HepG2 (cell line): ENCODE results near the gene ATXN7L3. TPM values are rescaled to one million over a fixed set of nuclear protein-coding genes. Genes with fewer than 3 reads are reported as not detected.

Experiments
- CCAR2 ChIP-seq: fragments of 200-400 bp; formaldehyde crosslinking; optimal IDR thresholded peaks from 2 replicates; pipeline ENCODE3; 2018; ENCODE audit warnings: low read depth, mild to moderate bottlenecking, low read length, moderate library complexity
- CSRNP2 ChIP-seq: sonication (generic); formaldehyde crosslinking; conservative IDR thresholded peaks from 2 replicates; pipeline ENCODE4 v1.8.0; 2022; ENCODE audit warnings: low read depth, missing genetic modification reagents
- ELF4 ChIP-seq: sonication (generic); formaldehyde crosslinking; IDR thresholded peaks from 2 replicates; pipeline ENCODE4 v1.5.0; 2020; ENCODE audit warnings: missing genetic modification reagents, mild to moderate bottlenecking, moderate library complexity, borderline replicate concordance
- HNRNPL ChIP-seq: fragments of 200-400 bp; formaldehyde crosslinking; IDR thresholded peaks from 2 replicates; pipeline ENCODE4 v1.6.1; 2017; ENCODE audit warnings: mild to moderate bottlenecking, low read depth, low read length
- LBX2 ChIP-seq: sonication (generic); formaldehyde crosslinking; IDR thresholded peaks from 2 replicates; pipeline ENCODE4 v1.5.0; 2020; ENCODE audit warnings: missing genetic modification reagents, mild to moderate bottlenecking, borderline replicate concordance
- NFE2L2 ChIP-seq: fragments of 150-350 bp; IDR thresholded peaks from 2 replicates; pipeline ENCODE4 v1.6.1; 2014; ENCODE audit warnings: low read length
- NR0B2 ChIP-seq: sonication (generic); formaldehyde crosslinking; IDR thresholded peaks from 2 replicates; pipeline ENCODE4 v1.4.0; 2020; ENCODE audit warnings: mild to moderate bottlenecking, missing genetic modification reagents
- PCBP1 ChIP-seq: fragments of 200-400 bp; formaldehyde crosslinking; IDR thresholded peaks from 2 replicates; pipeline ENCODE4 v1.6.1; 2017; ENCODE audit warnings: mild to moderate bottlenecking, low read depth, low read length, borderline replicate concordance
- POLR2AphosphoS5 ChIP-seq: IDR thresholded peaks from 2 replicates; pipeline ENCODE4 v1.6.1; 2012; ENCODE audit warnings: low read depth, low read length
- PPARG ChIP-seq: conservative IDR thresholded peaks from 2 replicates; pipeline ENCODE4 v1.6.1; 2016; ENCODE audit warnings: missing biosample characterization, missing genetic modification reagents
- SP1 ChIP-seq, 2 experiments: fragments of 450-650 bp in 1 of 2; sonication (generic) in 1 of 2; formaldehyde crosslinking in 1 of 2; IDR thresholded peaks; 2 replicates each; pipeline versions ENCODE4 v1.4.0 to v1.6.1; 2016 to 2020; ENCODE audit warnings: missing genetic modification reagents in 1 of 2
- TOPORS ChIP-seq: sonication (generic); formaldehyde crosslinking; IDR thresholded peaks from 2 replicates; pipeline ENCODE4 v1.8.0; 2023; ENCODE audit warnings: mild to moderate bottlenecking, missing genetic modification reagents
- U2AF1 ChIP-seq: fragments of 200-400 bp; formaldehyde crosslinking; optimal IDR thresholded peaks from 2 replicates; pipeline ENCODE3; 2017; ENCODE audit warnings: mild to moderate bottlenecking, low read depth, low read length
- ZBTB4 ChIP-seq: sonication (generic); formaldehyde crosslinking; IDR thresholded peaks from 2 replicates; pipeline ENCODE4 v1.4.0; 2020; ENCODE audit warnings: missing genetic modification reagents, mild to moderate bottlenecking, borderline replicate concordance
- ZFP37 ChIP-seq: sonication (generic); formaldehyde crosslinking; IDR thresholded peaks from 2 replicates; pipeline ENCODE4 v1.4.0; 2020; ENCODE audit warnings: missing genetic modification reagents, borderline replicate concordance
- ZNF17 ChIP-seq: sonication (generic); formaldehyde crosslinking; IDR thresholded peaks from 2 replicates; pipeline ENCODE4 v1.5.0; 2020; ENCODE audit warnings: mild to moderate bottlenecking, missing genetic modification reagents
- ZNF274 ChIP-seq: sonication (generic); formaldehyde crosslinking; IDR thresholded peaks from 2 replicates; pipeline ENCODE4 v1.5.1; 2020; ENCODE audit warnings: mild to moderate bottlenecking, missing genetic modification reagents
- ZNF460 ChIP-seq: sonication (generic); formaldehyde crosslinking; IDR thresholded peaks from 2 replicates; pipeline ENCODE4 v1.5.1; 2020; ENCODE audit warnings: missing genetic modification reagents, mild to moderate bottlenecking, borderline replicate concordance
- ZNF530 ChIP-seq: sonication (generic); formaldehyde crosslinking; IDR thresholded peaks from 2 replicates; pipeline ENCODE4 v1.5.0; 2020; ENCODE audit warnings: low read depth, mild to moderate bottlenecking, missing genetic modification reagents
- ZNF672 ChIP-seq: sonication (generic); formaldehyde crosslinking; IDR thresholded peaks from 2 replicates; pipeline ENCODE4 v1.8.1; 2022; ENCODE audit warnings: missing genetic modification reagents
- ZNF7 ChIP-seq: IDR thresholded peaks from 2 replicates; pipeline ENCODE4 v1.6.1; 2016; ENCODE audit warnings: missing biosample characterization, missing genetic modification reagents
- ZNF703 ChIP-seq: sonication (generic); formaldehyde crosslinking; IDR thresholded peaks from 2 replicates; pipeline ENCODE4 v1.5.1; 2020; ENCODE audit warnings: missing genetic modification reagents, mild to moderate bottlenecking, moderate library complexity, borderline replicate concordance
- ZNF766 ChIP-seq: sonication (generic); formaldehyde crosslinking; IDR thresholded peaks from 2 replicates; pipeline ENCODE4 v1.5.0; 2020; ENCODE audit warnings: missing genetic modification reagents, borderline replicate concordance
- polyA plus RNA-seq, 8 experiments: library from polyadenylated mRNA; depleted of rRNA in 3 of 8; stranded (reverse) in 7 of 8; unstranded in 1 of 8; fragments of >200 nt; fragmentation: Illumina TruSeq in 4 of 8; extraction: Trizol in 4 of 8; gene quantifications; 2 replicates each; pipeline versions ENCODE4 v1.2.1 to v1.2.3, GENCODE V29; 2011 to 2016; ENCODE audit warnings: low read depth in 4 of 8, missing spikeins in 1 of 8, mixed read lengths in 1 of 8; ENCODE audit not compliant: insufficient read depth in 1 of 8
- total RNA-seq, 5 experiments: library from RNA; depleted of rRNA; stranded (reverse); fragments of >200 nt; fragmentation: Illumina TruSeq; extraction: Trizol; gene quantifications; 2 replicates each; pipeline ENCODE4 v1.2.3, GENCODE V29; 2016; ENCODE audit warnings: low read depth in 1 of 5

Gene ATXN7L3
- total and polyA plus RNA-seq, 2 of the 13 experiments (the other 11 are each of a cell fraction or from before 2014, with no cell fraction given), result 44.5 to 59.1 TPM

- TF ChIP-seq PCBP1 (no peak), ZNF703 (CRISPR knock-in tag) (no peak), PPARG (CRISPR knock-in tag) (no peak), ZBTB4 (CRISPR knock-in tag) (no peak), HNRNPL (no peak), ZNF530 (CRISPR knock-in tag) (no peak), ZNF766 (CRISPR knock-in tag) (0 out of 2 replicates have a peak, but pooled peaks have one; percentile 59), CCAR2 (no peak), ZFP37 (0 out of 2 replicates have a peak, but pooled peaks have one; percentile 46), U2AF1 (no peak), ZNF7 (no peak), SP1 (IDR thresholded peaks at IDR 0.05) (no peak), SP1 (CRISPR knock-in tag; IDR thresholded peaks at IDR 0.05) (no peak), ZNF17 (CRISPR knock-in tag) (no peak), NR0B2 (CRISPR knock-in tag) (no peak), TOPORS (CRISPR knock-in tag) (no peak), ZNF274 (CRISPR knock-in tag) (no peak), ELF4 (CRISPR knock-in tag) (no peak), CSRNP2 (CRISPR knock-in tag) (no peak), POLR2AphosphoS5 (no peak), NFE2L2 (no peak), ZNF460 (no peak), LBX2 (CRISPR knock-in tag) (no peak), ZNF672 (no peak)
Observed at GRCh38 chr17:44220213-44221083, 20.8 kb upstream of the ATXN7L3 start (continued).
